ENCODE data around the gene MAN2B2. TPM values are rescaled to one million over a fixed set of nuclear protein-coding genes. Genes with fewer than 3 reads are reported as not detected.

MAN2B2 gene
- total RNA-seq, 1 donor from 2014 or later: 15.3 TPM

DNA sequence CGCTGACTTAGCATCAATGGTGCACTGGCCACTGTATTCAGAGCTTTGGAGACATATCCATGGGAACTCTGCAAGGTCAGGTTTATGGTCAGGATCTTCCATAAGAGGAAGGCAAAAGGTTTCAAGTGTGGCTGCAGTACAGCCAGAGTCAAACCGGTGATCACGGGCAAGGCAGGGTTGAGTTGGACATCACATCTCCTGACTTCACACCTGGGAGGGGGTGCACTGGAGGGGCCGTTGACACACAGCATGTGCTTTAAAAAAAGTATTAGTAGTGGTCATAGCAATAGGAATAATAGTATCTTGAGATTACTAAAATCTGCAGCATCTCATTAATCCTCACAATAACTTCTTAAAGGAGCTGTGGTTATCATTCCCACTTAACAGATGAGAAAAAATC, 28.9 kb upstream of the MAN2B2 start:
- no peak for DNase-seq (ENCODE audit: low read depth, low spot score)

GRCh38 chr4:6546681-6547447, 28.1 kb upstream of the MAN2B2 start:
- DNase-seq (ENCODE audit: low read depth, low spot score): peak; percentile 7

- no peak for DNase-seq (ENCODE audit: low read depth, low spot score)
Observed at GRCh38 chr4:6548201-6548881, 26.6 kb upstream of the MAN2B2 start.

- DNase-seq (ENCODE audit: low read depth, low spot score): no peak
Observed at GRCh38 chr4:6548882-6549230, 26.1 kb upstream of the MAN2B2 start.

- DNase-seq (ENCODE audit: low read depth, low spot score): no peak
Observed at GRCh38 chr4:6549445-6549844, 25.5 kb upstream of the MAN2B2 start.

DNA sequence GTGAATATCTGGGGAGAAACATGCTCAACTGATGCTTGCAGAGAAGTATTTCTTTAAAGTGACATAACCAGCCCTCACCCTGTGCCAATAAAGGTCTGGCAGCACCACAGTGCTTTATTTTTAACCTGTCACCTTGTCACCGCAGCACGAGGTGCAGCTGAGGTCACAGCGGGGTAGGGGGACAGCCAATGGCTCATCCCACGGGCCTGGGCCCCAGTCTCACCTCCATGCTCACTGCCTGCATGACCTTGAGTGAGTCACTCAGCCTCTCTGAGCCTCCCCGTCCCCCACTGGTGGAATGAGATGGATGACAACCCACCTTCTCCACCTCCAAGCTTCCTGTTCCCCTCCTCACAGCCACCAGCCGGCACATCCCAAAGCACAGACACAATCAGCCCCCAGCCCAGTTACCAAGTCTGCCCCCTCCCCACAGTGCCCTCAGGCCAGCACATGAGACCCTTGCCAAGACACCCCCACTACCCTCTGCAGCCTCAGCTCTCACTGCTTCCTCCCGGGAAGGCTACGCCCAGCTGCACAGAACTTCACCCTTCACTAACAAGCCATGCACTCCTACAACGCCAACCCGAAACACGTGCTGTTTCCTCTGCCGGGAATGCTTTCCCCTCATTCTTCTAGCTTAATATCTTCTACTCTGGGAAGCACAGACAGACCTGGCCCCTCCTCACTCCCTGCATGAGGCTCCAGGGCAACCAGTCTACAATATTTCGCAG, 24.9 kb upstream of the MAN2B2 start:
- DNase-seq (ENCODE audit: low read depth, low spot score): no peak

DNA sequence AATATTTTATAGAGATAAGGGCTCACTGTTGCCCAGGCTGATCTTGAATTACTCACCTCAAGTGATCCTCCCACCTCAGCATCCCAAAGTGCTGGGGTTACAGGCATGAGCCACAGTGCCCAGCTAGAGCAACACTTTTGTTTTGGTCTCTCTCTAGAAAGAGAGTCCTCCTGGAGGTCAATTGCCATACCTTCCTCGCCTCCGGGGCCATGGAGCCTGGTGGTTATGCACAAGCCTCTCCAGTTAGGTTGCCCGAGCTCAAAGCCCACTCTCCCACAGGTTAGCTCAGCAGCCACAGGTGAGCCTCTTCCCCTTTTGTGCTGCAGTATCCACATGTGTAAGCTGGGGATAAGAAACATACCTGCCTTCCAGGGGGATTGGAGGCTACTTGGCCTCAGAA, 24.2 kb upstream of the MAN2B2 start:
- no peak for DNase-seq (ENCODE audit: low read depth, low spot score)

DNA sequence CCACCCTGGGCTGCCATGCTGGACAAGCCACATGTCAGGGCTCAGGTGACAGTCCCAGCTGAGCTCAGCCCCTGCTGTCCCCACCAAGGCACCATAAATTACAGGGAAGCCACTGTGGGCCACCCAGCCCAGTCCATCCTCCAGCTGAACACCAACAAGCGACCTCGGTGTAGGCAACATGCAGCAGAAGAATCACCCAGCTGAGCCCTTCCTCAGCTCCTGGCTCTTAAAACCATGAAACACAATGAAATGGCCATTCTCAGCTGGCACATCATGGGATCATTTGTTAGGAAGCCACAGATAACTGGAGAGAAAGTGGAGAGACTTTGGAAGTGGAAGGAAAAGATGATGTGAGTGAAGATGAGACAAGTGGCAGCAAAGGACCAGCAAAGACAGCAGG, 23.3 kb upstream of the MAN2B2 start:
- no peak for DNase-seq (ENCODE audit: low read depth, low spot score)

- DNase-seq (ENCODE audit: low read depth, low spot score): no peak
Observed at GRCh38 chr4:6555519-6555918, 19.5 kb upstream of the MAN2B2 start.

DNA sequence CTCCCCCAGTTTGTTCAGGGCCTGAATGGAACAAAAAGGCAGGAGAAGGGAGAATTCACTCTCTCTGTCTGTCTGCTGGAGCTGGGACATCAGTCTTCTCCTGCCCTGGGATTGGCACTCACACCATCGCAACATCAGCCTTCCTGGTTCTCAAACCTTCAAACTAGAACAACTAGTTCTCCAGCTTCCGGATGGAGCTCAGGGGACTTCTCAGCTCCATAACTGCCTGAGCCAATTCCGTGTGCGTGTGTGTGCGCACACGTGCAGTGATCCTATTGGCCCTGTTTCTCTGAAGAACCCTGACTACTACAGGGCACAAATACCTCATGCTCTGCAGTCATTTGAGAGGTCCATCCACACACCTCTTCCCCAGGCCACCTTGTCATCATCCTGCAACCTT, 18.7 kb upstream of the MAN2B2 start:
- DNase-seq (ENCODE audit: low read depth, low spot score): no peak

GRCh38 chr4:6557185-6557584, 17.8 kb upstream of the MAN2B2 start:
- DNase-seq (ENCODE audit: low read depth, low spot score): no peak

- no peak for DNase-seq (ENCODE audit: low read depth, low spot score)
Observed at GRCh38 chr4:6557856-6558255, 17.1 kb upstream of the MAN2B2 start.

DNA sequence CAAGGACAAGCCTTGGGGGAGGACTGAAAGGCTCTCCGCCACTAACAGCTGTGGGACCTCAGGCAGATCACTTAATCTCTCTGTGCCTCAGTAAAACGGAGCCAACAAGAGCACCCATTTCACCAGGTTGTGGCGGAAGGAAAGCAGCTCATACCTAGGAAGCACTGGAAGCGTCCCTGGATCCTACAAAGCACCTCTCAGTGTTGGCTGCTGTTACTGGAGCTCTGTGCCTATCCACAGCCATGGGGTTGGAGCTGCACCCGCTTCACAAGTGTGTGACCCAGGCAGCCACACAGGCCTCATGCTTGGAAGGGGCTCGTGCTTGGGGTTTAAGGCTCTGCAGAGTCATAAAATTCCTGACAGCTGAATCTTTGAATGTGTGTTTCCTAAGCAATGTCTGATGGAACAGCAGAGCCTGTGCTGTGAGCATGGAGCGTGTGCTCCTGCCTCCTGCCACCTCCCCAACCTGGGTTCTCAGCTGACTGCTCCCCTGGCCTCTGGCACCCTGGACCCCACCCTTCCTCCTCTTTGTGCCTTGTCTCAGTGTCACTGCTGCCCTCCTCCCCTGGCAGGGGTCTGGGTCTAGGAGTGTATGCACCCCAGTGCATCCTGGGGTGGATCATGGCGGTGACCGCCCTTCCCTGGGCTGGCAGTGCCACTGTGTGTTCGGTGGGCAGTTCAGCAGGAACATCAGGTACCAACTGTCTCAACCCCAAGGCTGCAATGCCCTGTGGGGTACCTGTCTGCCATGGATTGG, 14.4 kb upstream of the MAN2B2 start:
- DNase-seq (ENCODE audit: low read depth, low spot score): no peak

DNA sequence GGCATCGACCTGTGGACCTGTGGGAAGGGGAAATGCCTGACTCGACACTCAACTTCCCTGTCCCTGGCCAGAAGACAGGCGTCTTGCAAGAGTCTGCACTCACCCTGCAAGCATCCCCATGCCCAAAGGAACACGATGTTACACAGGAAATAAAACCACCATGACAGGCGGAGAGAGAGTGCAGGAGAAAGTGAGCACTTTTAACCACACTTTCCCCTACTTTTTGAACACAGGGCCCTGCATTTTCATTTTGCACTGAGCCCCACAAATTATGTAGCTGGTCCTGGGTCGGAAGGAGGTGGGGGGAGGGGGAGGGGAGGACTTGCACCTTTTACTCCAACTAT, 13.8 kb upstream of the MAN2B2 start:
- no peak for DNase-seq (ENCODE audit: low read depth, low spot score)

DNA sequence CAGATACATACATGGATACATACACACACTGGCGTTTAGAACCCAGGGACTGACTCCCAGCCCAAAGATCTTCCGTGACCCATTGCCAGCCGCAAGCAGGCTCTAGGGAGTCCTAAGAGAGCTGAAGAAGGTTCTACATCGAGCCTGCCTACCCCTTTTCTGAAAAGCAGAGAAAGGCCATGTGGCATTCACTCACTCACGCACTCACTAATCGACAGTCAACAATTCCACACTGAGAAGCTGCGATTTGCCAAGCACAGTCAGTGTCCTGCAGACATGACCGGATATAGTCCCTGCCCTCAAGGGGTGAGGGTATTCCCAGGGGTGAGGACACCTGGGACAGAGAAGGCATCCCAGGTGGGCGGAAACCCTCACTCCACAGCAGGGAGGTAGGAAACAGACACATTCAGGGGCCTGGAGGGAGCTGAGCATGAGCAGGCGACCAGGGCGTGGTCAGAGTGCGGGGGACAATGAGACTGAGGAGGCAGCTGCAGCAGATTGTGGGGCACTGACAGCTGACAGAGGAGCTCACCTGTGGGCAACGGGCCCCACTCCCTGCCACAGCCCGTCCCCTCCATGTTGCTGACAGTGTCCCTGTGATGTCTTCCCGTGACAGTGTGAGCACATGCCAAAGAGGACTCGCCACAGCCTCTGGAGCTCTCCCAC, 13.2 kb upstream of the MAN2B2 start:
- no peak for DNase-seq (ENCODE audit: low read depth, low spot score)

- DNase-seq (ENCODE audit: low read depth, low spot score): no peak
Observed at GRCh38 chr4:6562931-6563901, 11.8 kb upstream of the MAN2B2 start.

GRCh38 chr4:6563935-6564645, 10.9 kb upstream of the MAN2B2 start:
- no peak for DNase-seq (ENCODE audit: low read depth, low spot score)

GRCh38 chr4:6565691-6566390, 9.1 kb upstream of the MAN2B2 start:
- DNase-seq (ENCODE audit: low read depth, low spot score): no peak
